ENCODE measurements around the gene MKI67.
"Not testable (repeated sequence)": the region's sequence is repeated elsewhere in the genome, so short reads cannot be mapped to it uniquely, and the experiment has no call there.

MKI67 gene

DNA sequence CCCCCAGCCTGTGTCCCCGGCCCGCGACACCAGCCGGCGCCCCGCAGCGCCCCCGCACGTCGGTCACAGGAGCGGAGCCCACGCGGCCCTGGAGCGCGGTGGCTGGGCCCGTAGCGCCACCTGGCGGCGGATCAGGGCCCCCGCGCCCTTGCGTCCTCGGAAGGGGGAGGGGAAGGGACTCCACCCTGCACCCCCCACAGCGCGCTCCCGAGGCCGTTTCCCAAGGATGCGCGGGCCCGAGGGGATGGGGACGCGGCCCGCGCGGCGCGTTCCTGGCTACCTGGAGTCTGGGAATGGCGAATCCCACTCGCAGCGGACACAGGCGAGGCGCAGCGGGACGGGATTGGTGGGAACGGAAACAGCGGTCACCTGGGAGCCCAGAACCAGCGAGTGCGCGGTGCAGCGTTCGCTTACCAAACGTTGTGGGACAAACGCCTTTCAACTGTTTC is 23.8 kb upstream of the MKI67 start:
- ATAC-seq (peak; percentile 88), DNase-seq (peak; percentile 82)

DNA sequence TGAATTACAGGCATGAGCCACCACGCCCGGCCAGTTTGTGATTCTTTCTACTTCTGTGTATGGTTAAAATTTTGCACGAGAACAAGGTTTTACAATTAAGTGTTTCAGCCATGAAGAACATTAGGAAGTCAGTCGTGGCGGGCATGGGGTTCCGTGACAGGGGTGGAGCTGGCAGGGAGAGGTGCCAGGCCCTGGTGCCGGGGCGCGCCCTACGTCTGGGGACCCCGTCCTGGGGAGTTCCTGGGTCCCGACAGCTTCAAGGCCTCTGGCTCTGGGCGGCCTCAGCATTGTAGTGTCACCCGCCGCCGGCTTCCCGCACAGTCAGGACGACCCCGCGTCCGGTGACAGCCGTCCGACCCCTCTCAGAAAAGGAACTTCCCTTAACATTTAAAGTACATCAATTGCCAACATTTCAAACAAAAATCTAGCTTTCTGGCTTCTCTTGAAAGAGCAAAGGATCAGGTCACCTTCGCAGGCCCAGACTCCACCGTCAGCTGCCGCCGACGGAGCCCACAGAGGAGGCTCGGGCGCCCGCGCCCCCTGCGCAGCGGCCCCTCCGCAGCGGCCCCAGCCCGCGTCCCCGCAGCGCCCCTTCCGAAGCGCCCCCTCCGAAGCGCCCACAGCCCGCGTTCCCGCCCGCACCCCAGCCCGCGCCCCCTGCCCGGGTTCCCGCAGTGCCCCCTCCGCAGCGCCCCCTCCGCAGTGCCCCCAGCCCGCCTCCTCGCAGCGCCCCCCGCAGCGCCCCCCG is 23.2 kb upstream of the MKI67 start:
- ATAC-seq (no peak), DNase-seq (no peak)

DNA sequence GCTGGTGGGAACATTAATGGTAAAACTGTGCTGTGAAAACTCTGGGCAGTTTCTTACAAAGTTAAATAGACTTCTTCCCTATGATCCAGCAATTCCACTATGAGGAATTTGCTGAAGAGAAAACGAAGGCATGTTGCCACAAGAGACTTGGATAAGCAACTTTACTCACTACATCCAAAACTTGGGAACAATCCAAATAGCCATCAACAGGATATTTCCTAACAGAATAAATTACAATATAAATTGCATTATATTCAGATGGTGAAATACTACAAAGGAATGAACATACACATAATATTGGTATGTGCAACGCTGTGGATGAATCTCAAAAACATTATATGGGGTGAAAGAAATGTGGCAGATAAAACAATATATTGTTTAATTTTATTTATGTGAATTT is 21.4 kb upstream of the MKI67 start:
- DNase-seq (no peak), ATAC-seq (no peak)

DNA sequence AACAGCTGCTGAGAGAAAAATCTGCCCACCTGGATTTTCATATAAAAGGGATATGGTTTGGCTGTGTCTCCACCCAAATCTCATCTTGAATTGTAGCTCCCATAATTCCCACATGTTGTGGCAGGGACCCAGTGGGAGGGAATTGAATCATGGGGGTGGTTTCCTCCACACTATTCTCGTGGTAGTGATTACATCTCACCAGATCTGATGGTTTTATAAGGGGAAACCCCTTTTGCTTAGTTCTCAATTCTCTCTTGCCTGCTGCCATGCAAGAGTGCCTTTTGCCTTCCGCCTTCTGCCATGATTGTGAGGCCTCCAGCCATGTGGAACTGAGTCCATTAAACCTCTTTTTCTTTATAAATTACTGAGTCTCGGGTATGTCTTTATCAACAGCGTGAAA is 20.8 kb upstream of the MKI67 start:
- ATAC-seq (peak; percentile 49), DNase-seq (peak; percentile 34)

DNA sequence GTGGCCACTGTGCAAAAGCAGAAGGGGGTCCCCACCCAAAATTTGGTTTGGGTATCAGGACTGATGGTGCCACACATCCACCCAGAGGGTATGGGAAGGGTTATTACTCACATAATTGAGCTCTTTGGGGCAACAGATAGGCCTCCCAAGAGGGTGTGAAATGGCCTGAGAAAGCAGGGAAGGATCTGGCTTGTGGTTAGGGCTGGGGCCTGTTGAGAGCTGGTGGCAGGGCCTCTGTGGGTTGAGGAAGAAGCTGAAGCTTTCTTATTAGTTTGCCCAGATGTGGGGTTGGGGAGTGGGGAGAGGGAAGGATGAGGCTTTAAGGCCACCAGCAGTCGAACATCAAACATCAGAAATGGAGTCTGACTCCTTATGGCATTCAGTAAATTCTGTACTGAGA is 18.3 kb upstream of the MKI67 start:
- DNase-seq: no peak
- ATAC-seq: no peak

DNA sequence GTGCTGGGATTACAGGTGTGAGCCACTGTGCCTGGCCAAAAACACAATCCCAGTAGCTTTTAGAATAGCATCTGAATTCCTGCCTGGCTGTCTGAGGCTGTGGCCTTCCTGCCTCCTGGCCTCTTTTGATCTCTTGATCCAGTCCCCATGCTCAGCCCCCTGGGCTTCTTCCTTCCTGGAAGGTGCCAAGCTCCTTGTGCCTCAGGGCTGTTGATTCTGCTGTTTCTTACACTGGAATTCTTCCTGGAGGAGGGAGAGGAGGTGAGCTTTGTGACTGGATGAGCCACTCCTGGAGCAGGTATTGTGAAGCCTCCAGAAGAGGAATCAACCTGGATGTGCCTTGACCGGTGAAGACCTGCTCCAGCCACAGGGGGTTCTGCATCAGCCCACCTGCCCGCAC is 17.3 kb upstream of the MKI67 start:
- DNase-seq (no peak), ATAC-seq (no peak)

DNA sequence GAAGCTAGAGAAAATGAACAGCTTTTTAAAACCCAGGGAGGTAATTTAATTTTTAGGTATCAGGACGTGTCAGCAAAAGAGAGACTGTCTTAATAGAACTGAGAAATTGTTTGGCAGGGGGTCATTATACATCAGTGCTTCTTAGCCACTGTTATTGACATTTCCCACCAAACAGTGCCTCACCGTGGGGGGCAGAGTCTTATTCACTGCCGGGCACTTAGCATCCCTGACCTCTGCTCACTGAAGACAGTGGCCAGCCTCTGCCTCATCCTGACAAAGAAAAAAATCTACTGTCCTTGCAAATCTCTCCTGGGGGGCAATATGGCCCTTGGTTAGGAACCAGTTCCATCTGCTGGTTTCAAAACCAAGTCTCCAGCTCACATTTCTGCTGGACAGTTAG is 14.2 kb upstream of the MKI67 start:
- ATAC-seq (no peak), DNase-seq (no peak)

DNA sequence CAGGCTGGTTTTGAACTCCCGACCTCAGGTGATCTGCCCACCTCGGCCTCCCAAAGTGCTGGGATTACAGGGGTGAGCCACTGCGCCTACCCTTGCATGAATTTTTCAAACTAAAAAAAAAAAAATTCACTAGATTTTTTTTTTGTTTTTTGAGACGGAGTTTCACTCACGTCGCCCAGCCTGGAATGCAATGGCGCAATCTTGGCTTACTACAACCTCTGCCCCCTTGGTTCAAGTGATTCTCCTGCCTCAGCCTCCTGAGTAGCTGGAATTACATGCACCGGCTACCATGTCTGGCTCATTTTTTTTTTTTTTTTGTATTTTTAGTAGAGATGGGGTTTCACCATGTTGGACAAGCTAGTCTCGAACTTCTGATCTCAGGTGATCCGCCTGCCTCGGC is 12.2 kb upstream of the MKI67 start:
- not testable (repeated sequence) for ATAC-seq, DNase-seq

DNA sequence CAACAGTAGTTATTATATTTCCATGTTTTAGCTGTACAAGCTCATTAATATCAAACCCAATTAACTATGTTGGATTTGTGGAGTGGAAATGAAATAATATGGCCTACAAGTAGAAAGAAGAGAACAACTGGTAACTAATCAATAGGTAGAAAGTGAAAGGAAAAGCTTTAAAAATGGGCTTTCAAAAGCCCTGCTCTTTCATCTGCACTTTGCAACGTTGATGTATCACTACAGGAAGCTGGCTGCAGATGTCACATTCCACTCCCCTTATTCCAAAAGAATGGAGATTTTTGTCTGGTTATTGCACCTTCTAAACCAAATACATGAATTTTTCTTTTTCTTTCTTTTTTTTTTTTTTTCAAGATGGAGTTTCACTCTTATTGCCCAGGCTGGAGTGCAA is 11.7 kb upstream of the MKI67 start:
- no peak for ATAC-seq

DNA sequence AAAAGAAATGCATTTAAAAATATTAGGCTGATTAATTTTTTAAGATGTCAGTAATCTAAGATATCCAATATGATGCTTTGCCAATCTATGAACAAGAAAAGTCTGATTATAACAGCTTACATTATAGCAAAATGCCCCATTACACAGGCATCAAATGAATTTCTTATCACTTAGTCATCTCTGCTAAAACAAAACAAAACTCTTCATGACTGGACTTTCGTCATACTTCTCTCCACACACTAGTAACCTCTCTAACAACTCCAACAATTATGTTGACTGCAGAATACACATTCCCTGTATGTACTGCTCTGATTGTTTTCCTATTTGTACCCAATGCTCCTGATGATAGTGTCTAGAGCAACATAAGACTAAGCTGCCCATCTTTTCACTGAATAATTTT is 3.8 kb upstream of the MKI67 start:
- DNase-seq (no peak), ATAC-seq (no peak)

More for the DNA sequence above, 11.7 kb upstream of the MKI67 start:
- DNase-seq: no peak

DNA sequence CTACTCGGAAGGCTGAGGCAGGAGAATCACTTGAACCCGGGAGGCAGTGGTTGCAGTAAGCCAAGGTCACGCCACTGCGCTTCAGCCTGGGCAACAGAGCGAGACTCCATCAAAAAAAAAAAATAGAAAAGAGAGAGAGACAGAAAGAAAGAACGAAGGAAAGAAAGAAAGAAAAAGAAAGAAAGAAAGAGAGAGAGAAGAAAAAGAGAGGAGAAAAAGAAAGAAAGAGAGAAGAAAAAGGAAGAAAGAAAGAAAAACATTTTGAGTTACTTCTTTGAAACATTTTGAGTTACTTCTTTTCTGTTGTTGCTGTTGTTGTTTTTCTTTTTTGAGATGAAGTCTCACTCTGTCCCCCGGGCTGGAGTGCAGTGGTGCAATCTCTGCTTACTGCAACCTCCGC is 2.4 kb upstream of the MKI67 start:
- ATAC-seq (no peak), DNase-seq (no peak)

DNA sequence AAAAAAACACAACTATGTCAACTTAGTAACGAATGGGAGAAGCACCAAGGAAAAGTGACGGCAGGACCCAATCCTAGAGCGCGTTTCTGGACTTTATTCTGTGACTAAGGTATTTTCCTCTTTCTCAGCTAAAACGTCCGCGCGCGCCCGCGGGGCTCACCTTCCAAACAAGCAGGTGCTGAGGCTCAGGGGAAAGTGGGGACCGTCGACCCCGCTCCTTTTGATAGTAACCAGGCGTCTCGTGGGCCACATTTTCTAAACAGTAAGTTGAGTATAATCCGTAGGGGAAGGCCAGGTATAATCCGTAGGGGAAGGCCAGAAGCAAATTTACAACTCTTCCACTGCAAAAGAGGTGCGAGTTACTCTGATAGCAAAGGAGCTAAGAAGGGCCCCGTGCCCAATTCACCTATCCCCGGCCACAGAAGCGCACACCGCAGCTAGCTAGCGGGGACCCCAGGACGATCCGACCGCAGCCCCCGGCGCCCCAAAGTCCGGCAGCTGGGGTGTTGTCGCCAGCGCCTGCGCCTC is 743 bp downstream of the MKI67 start:
- ATAC-seq: no peak
- peak; percentile 29 for DNase-seq

DNA sequence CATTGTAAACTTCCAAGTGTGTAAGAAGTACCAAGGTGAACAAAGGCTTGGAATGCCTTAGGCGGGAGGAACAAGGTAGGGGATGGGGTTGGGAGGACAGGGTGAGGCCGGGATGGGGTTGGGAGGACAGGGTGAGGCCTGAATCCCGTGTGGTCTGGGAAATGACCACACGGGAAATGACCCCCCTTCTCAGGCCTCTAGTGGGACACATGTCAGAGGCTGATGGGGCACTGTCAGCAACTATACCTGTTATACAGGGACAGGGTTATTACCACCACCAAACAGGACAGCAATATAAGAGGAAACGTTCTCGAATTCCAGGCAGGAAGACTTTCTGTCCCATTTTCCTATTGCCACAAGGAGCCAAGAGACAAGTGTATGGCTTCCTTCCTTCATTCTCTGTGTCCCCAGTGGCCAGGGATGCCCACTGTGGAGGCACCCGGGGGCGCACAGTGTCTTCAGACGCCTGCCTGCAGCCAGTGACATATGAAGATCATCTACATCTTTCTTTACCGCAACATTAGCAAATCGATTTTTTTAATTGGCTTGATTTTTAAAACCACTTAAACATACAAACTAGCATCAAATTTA is 1.3 kb downstream of the MKI67 start:
- ATAC-seq (no peak), DNase-seq (peak; percentile 14)

DNA sequence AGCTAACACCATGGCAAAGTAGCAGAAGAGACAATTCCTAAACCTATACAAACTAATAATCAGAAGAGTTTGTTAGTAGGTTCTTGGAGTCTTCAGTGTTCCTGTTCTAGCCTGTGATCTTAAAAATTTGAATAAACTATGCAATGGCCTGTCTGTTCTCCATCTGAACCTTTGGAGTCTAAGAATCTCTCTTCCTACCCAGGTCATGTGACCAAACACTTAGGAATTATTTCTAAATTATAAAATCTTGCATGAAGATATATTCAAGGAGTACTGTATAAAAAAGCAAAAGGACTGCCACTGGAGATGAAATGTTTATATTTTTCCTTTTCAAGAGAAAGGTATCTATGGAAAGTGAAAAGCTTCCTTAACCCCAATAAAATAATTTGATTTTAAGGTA is 2.4 kb downstream of the MKI67 start:
- ATAC-seq (no peak), DNase-seq (no peak)

DNA sequence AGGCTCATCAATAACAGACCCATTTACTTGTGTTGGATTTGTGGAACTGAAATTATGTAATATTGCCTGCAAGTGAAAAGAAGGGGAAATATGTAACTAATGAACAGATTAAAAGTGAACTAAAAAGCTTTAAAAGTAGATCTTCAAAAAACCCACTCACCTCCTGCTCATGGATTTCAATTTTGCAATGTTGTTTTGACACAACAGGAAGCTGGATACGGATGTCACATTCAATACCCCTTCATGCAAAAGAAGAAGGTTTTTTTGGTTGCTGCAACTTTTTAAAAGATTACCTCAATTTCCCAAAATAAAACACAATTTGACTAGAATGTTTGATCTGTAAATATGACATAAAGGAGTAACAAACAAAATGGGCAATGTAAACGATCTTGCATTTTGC is 3.3 kb downstream of the MKI67 start:
- DNase-seq: no peak
- no peak for ATAC-seq

DNA sequence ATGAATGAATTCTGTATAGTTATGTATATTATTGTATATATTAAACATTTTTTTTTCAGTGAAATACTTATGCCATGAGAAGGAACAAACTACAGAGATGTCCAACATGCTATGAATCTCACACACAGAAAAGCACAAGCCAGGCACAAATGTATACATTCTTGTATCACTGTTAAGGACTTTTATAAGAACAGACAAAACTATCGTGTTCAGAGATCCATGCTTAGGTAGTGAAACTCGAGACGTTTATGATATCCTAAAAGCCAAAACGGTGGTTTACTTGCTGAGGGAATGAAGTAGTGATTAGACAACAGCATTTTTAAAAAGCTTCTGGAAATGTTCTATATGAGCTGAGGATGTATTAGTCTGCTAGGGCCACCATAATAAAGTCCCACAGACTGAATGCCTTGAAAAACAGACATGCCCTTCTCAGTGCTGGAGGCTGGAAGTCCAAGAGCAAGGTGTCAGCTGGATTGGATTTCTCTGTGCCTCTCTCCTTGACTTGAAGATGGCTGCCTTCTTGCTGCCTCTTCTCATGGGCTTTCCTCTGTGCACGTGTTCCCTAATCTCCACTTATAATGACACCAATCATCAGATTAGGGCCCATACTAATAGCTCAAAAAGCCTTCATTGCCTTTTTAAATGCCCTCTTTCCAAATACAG is 4.3 kb downstream of the MKI67 start:
- no peak for DNase-seq
- ATAC-seq: no peak

DNA sequence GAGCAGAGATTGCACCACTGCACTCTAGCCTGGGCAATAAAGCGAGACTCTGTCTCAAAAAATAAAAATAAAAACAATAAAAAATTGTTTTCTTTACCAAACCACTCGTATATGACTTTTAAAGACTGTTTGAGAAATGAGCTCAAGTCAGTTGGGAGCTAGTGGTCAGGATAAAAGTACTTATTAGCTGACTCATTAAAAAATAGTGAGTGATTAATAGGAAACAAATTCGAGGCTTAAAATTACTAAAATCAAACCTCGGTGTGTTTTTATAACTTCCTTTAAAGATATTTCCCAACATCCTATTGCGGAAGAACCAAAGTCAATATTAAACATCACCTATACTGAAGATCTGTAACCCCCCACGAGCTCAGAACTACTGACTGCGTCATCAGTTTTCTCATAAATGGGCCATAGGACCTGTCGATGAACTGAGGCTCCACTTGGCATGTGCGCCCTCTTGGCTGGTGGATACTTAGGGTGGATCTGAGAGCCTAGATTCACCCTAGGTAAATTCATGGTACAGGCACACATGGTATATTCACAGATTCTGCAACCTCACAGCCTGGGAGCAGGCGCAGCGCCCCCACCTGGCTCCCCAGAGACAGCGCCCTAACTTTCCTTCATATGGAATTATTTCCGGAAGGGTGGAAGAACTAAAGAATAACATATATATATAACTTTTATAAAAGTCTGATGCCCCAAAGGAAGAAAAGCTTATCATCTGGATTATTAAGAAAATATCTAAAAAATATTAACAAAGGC is 9.2 kb downstream of the MKI67 start:
- ATAC-seq (no peak), DNase-seq (no peak)

DNA sequence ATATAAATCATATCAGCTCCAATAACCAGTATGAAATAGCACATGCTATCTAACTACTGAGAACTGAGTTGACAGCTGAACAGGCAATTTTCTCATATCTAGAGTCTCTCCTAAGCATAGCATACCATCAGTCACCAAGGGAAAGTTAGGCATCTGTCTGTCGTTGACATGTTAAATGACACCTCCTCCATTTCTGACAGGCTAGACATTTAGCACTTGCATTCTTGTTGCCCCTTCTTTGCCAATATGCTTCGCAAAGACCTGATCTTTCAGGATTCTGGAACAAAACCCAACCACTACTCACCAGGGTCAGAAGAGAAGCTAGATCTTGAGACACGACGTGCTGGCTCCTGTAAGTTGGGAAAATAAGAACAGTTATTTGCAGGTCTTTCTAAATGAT is 10.0 kb downstream of the MKI67 start:
- ATAC-seq (no peak), DNase-seq (no peak)

DNA sequence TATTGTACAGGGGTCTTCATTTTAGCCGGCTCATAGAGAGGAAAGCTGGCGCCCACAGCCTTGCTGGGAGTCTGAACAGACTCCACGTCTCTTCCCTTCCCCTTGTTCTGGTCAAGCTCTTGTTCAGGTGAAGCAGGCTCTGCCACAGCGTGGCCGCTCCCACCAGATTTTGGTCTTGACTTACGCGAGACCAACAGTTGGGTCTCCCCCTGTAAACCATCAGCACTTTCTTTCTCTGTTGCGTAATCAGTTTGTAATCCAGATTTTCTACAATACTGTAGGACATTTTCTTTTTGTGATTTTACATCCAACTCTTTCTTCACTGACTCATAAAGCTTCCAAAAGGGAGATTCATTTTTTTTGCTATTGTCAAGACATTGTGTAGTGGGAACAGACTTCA is 10.9 kb downstream of the MKI67 start:
- no peak for ATAC-seq

DNA sequence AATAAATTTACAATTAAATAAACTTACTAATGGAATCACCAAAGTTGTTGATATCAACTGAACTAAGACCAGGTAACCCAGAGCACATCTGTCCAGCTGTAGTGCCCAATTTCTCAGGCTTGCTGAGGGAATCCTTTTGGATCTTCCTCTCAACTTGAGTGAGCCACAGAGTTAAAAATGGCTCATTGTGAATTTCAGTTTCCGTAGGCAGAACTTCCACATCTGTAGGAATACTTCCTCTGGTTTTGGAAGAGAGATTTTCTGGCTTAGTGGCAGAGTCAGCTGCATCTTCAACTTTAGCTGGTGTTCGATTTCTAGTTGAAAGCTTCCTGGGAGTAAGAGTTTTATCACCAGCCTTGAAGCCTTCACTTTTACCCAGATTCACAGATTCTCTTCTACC is 11.3 kb downstream of the MKI67 start:
- DNase-seq (no peak), ATAC-seq (no peak)

More for the DNA sequence above, 10.9 kb downstream of the MKI67 start:
- no peak for DNase-seq

DNA sequence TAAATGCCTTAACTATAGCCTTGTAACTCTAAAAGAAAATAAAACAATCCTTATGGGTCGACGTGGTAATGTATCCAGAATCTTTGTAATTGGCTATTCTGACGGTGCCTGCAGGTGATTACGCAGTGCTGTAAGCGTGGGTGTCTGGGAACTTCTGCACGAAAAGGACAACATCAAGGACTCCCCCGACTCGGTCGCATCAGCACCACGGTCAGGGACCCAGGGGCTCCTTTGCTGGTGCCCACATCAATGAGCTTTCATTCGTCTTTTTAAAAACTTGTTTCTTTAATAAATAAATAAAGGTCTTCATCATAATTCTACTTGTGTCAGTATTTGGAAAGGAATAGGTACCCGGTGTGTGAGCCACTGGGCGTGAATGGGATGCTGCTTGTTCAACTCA is 13.2 kb downstream of the MKI67 start:
- no peak for ATAC-seq
- DNase-seq: no peak

DNA sequence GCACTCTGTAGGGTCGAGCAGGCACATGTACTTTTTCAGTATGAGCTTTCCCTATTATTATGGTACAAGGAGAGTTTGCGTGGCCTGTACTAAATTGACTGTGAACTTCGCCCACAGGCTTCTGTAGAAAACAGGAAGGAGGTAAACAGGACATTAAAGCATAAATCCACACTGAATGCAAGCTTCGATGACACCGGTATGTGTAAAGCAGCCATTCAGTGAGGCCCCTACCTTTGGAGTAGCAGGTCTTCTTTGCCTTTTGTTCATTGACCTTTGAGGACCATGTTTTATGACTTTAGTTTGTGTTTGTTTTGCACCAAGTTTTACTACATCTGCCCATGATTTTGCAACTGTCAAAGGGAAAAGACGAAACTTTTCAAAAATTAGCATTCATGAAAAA is 14.5 kb downstream of the MKI67 start:
- ATAC-seq: no peak
- no peak for DNase-seq

DNA sequence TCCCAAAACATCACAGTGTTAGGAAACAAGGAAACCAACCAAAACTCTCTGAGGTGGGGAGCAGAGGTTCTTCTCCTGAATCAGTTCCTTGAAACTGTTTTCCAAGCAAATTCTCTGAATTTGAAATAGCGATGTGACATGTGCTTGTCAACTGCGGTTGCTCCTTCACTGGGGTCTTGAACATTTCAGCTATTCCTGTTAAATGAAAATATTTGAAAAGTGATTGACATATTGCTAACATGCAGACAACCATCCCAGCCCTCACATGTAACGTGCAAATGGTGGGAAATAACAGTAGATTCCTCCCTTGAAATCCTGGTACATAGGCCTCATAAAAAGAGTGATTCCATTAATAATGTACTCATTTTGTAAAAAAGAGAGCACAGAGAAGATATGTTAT is 15.9 kb downstream of the MKI67 start:
- no peak for ATAC-seq
- DNase-seq: no peak
